Stimulated activated CD8-positive, alpha-beta memory T cell treated with anti-CD3 and anti-CD28 coated beads, Interleukin-2, amount 100 ng/mL, for 1 hour (primary cell): Measurements from ENCODE around the gene BRSK1.

Experiments
- DNase-seq, 2 donors: peaks; one replicate each; pipeline ENCODE4 v3.0.0-alpha.2; 2020; ENCODE audit warnings: low read depth in 2 of 2

The BRSK1 gene

DNA sequence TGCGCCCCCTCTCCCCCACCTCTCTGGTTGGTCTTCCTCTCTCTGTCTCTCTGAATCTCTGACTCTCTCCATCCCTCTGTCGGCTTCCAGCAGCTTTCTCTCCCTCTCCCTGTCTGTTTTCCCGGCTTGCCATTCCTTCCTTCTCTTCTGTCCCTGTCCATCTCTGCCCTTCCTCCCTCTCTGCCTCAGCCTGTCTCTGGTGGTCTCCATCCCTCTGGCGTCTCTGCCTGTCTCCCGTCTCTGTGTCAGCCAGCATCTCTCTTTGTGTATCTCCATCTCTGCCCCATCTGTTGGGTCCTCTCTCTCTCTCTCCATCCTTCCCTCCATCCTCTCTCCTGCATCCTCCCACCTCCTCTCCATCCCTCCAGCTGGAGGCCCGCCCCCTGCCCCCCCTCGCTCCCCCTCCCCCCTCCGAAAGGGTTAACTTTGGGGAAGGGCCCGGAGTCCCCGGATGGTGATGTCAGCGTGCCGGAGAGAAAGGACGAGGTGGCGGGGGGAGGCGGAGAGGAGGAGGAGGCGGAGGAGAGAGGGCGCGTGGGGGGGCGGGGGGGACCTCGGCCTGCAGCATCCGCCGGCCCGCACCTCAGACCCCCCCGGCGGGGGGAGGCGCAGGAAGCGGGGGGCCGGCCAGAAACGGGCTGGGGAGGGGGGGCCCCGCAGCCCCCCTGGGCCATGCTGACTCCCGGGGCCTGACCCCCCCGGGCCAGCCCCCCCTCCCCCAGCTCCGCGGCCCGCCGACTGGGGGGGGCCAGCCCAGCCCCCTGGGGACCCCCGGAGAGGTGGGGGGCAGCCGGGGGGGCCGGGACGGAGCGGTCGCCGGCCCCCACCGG, at the start of gene BRSK1:
TSS of gene BRSK1 (plus strand) at position 450 of the 830 bp plus-strand sequence. CDS start 446 bp downstream, outside the sequence.
- no peak for DNase-seq

DNA sequence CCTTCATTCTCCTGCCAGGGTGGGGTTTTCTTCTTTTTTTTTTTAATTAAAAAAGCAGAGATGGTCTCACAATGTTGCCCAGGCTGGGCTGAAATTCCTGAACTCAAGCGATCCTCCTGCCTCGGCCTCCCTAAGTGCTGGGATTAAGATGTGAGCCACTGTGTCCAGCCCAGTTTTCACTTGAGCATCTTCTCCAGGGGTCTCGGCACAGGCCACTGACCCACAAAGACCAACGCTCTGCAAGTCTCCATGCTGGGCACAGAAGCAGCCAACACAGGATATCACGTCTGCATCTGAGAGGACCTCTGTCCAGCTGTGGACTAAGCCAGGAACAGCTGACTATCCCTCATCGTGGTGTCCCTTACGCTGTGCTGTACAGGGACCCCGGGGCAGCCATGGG, 45.8 kb upstream of the BRSK1 start:
- DNase-seq: no peak

DNA sequence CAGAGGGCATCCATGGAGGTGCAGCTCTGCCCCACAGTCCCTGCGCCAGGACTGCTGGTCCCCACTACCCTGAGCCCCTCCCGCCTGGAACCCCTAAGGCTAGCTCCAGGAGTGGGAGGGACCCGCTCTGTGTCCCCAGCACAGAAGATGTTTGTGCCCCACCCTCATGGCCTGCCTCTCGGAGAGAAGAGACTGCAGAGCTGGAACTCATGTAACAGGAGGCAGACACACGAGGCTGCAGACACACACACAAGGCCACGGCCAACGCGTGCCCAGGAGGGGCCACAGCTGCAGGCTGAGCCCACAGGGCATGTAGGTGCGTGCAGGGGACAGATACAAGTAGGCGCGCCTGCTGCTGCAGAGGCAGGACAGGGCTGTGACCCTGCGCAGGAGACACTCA, 44.8 kb upstream of the BRSK1 start:
- DNase-seq: no peak

DNA sequence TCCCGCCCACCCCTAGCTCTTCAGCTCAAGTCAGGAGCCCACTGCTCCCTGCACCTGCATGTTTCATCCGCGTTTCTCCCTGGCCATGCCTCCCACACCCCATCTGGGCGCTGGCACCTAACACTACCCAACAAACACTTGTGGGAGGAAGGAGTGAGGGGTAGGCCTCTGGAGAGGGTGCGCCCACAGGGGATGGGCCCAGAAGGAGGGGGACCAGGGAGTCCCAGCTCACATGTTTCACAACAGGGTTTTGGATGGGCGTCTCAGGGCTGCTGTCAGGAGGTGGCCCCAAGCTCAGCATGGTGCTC, 43.1 kb upstream of the BRSK1 start:
- DNase-seq: no peak

DNA sequence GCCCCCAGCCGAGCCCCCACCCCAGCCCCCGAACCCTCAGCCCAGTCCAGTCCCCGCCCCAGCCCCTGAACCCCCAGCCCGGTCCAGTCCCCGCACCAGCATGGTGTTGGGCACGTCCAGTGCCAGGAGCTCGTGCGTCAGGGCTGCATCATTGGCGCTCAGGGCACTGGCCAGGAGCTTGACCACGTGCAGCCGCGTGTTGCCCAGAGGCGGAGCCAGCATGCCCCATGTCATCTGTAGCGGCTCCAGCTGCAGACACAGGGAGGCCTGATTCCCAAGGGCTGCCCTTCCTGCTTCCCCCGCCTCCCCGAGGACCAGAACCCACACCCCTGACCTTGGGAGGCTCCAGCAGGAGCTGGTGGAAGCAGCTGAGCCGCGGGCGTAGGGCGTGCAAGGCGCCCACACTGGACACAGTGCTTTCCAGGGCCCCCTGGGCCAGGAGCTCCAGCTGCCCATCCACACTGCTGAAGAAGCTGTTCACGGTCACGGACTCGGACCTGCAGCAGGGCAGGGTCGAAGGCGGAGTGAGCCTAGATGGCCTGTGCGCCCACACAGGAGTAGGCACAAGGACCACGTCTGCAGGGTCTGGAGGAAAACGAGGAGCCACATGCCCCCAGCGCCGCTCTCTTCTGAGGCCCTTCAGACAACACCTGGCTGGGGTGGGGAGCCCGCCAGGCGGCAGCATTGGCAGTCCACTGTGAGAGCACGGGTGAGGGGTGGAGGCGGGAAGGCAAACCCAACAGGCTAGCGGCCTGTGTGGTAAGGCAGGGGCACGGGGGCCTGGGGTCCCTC, 42.5 kb upstream of the BRSK1 start:
- no peak for DNase-seq

DNA sequence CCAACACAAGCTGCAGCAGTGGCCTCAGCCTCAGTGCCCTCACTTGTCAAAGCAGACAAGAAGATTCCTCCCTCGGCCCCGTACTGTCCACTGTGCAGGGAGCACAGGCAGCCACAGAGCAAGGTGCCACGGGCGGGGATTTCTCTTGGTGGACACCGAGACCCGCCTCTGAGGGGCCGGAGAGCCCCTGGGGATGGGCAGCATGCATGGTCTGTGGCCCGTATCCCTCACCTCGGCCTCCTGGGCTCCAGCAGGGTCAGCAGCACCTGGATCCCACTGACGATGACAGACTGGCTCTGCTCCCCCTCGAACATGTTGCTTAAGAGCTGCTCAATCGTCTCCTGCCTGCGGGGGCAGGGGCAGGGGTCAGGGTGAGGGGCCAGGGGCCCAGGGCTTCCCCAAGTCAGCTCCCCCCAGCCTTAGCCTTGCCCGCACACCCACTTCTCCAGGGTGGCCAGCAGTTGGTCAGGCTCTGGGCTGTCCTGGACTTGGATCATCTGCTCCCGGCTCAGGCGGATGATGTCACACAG, 41.8 kb upstream of the BRSK1 start:
- DNase-seq: no peak

DNA sequence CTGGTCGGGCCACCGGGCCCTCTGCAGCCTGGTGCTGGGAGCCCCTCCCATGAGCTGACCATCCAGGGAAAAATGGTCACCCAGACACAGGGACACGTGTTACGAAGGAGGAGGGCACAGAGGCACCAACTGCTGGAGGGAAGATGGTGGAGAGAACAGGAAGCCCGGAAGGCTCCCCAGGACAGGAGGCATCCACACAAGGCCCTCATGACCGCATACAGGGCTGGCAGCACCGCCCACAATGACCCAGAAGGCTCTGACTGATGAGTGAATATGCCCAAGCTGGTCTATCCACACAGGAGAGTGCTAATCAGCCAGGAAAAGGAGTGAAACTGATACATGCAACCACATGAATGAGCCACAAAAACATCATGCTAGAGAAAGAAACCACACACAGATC, 41.3 kb upstream of the BRSK1 start:
- no peak for DNase-seq

DNA sequence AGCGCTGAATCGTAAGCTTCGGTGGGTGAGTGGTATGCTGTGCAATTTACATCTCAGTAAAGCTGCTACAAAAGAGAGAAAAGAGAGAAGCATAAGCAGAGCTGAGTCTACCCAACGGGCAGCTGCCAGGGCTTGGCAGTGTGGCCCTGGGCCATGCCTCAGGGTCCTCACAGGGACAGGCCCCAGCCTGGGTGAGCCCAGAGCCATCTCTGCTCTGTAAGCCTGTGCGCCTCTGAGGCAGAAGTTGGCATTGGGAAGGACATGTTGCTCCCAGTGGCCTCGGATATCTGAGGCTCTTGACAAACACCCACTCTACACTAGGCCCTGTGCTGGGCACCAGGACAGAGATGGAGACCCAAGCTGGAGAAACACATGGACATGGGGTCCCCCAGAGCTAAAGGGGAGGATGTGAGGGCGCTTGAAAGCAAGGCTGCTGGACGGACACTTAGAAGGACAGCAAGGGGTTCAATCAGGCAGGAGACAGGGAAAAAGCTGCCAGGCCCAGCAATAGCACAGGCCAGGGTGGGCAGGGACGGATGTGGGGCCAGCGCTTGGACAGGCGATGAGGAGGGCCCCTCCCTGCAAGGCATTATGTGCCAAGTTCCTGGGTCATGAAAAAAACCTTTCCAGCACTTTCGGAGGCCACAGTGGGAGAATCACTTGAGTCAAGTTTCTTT, 39.7 kb upstream of the BRSK1 start:
- DNase-seq: no peak

DNA sequence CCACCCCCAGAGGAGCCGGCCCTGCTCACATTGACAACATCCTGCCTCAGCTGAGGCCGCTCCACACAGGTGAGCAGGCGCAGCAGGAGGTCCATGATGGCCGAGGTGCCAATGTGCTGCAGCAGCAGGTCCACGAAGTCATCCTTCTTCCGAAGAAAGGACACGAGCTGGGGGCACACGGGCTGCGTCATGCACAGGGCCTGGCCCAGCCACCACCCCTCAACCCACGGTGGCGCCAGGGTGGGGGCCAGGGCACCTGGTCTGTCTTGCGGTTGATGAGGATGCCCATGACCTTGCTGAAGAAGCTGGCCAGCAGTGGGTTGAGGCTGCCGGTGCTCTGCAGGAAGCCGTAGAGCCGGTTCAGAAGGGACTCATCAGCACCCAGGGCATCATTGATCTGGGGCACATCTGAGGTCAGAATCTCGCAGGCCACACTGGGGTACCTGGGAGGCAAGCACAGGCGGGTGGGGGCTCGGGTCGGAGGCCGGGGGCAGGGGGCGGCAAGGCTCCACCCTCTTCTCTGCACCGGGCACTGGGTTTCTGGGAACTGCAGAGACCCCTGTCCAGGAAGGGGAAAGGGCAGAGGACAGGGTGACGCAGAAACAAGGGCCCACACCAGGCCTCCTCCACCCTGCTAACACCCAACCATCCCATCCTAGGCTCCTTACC, 38.4 kb upstream of the BRSK1 start:
- DNase-seq: no peak

DNA sequence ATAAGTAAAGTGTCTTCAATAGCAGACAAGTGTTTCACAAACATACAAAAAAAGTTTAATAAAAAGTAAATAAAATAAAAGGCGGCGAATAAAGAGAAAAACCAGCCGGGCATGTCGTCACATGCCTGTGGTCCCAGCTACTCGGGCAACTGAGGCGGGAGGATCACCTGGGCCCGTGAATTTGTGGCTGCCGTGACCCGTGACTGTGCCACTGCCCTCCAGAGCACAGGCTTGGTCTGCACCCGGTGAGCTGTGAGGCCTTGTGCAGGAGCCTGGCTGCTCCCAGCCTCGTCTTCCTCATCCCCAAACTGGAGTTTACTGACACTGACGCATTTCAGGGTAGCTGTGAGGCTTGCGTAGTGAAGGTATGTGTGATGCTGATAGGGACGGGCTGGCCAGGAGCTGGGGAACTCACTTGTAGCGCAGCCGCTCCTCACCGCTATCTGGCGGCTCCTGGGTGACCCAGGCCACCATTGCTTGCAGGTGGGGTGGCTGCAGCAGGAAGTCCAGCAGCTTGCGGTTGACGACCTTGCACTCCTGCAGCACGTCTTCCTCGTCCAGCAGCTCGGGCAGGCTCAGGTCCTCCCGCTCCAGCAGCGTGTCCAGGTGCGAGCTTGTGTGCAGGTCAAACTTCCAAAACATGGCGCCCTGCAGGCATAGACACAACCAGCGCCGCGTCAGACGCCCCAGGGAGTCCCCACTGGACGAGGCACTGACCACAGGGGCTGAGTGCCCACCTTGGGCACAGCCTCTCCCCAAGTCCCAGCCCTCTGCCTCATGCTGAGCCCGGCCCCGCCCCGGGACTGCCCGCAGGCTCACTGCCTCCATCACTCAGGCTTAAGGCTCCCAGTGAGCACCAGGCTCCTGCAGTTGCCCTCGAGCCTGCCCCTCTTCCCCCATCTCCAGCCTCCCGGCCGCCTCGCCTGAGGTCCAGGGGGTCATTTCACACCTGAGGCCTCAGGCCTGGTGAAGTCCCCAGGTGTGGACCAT, 37.0 kb upstream of the BRSK1 start:
- DNase-seq: no peak

DNA sequence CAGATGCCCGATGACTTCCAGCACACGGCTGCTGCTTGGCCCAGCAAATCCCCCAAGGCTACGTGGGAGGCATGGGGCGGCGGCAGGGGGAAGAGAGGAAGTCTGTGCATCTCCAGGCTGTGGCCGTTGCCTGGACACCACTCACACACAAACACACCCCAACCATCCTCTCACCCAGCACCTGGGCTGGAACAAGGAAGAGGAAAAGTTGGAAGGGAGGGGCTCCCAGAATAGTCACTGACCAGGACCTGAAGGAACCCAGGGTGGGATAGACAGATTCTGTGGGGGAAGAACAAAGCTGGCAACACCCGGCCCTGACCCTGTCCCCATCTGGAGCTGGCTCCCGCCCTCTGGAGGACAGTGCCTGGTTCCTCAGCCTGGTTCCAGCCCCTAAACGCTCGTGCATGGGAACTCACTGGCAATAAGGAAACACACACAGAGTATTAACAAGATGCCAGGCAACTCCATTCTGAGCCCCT, 36.1 kb upstream of the BRSK1 start:
- DNase-seq: no peak

DNA sequence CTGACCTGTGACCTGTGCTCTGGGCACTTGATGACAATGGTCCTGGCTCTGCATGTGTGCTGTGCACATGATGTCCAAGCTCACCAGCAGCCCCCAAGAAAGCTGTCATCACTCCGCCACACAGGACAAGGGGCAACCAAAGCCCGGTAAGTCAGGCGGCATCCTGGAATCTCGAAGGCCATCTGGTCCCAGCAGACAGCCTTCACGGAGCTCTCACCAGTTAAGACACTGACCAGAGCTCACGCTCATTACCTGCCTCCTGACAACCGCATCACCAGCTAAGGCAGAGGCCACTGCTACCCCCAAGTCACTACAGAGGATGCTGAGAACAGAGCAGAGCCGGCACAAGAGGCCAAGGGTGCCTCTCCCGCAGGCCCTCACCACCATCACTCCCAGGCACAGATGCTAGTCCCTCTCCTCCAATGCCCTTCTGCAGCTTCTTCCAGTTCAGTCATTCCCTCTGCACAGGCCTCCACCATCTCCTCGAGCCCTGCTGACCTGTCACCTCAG, 35.6 kb upstream of the BRSK1 start:
- DNase-seq: no peak

DNA sequence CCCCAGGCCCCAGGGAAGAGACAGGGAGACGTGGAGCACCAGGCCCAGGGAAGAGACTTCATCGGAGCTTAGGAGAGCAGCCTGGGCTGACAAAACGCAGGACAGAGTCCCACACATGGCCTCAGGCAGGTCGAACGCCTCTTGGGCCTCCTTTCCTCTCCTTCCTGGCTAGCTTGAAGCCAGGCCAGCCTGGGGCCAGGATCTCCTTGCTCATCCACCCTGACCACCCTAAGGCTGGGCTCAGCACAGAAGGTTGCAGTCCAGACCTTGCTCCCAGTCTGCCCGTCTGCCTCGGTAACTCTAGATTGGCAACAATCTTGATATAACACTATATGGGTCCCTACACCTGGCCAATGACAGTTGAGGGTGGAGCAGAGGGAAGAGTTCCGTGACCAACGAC, 35.1 kb upstream of the BRSK1 start:
- DNase-seq: no peak

DNA sequence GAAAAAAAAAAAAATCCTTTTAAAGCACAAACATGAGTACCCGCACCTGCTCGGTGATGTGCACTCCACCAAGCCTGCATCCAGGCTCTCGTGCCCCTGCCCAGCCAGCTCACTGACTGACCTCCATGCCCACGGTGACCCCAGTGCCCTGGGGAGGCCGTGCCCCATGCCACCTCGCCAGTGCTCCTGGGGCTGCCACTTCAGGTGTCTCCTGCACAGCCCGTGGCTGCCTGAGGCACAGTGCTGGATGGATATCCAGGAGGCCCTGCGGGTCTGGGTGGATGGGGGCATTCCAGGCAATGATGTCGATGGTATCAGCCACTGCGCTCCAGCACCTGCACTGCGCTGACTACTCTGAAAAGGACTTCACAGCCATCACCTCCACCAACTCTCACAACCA, 34.0 kb upstream of the BRSK1 start:
- no peak for DNase-seq

DNA sequence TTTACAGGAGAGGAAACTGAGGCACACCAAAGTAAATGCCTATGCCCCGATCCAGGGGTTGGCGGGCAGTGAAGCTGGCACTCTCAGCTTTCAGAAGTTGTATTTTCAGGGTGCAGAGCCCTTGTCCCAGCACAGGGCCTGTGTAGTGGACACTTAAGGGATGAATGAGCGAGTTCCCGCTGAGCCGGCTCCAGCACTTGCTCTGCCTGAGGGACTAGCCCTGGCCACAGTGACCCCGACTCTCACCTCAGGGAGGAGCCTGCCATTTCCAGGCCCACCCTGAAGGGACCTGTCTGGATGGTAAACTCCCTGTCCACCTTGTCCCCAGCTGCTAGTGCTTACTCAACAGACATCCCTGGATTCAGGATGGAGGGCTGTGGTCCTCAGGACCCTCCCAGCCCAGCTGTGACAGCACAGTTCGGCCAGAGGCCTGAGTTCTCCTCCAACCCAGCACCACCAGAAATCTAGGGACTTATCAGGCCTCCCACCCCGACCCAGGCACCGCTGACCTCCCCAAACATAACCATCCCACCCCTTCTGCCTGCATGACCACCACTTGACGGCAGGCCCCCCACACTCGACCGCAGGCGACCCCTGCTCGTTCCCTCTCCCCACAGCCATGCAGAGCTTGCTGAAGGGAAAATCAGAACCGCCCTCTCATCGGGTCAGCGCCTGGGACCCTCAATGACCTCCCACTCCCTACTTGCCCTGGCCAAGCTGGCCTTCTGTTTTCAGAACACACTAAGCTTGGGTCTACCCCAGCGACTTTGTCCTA, 33.3 kb upstream of the BRSK1 start:
- no peak for DNase-seq

DNA sequence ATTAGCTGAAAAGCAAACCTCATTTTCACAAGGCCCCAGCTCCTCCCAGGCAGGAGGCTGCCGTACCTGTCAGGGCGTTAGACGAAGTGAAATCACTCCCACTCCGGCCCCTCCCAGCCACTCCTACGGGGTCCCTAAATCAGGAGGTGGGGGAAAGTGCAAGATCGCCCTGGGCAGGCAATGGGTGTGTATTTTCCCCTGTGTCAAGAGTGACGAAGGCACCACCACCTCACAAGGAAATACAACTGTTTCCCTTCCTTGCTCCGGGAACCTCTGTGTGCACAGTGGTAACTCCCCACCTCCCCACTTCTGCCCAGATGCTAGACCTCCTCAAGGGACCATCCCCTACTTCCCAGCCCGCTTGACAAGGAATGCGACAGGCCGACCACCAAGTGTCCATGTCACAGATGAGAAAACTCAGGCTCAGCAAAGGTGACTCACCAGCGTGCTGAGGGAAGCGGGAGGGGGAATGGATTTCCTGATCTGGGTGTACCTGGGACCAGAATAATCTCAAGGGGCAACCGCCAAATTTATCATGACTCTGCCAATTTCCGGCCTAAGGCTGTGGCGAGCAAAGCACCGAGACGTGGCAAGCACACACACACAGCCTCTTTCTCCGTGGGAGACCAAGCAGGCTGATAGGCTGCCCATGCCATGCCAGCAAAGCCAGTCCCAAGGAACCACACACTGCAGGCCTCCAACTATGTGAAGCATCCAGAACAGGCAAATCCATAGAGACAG, 32.3 kb upstream of the BRSK1 start:
- DNase-seq: no peak

DNA sequence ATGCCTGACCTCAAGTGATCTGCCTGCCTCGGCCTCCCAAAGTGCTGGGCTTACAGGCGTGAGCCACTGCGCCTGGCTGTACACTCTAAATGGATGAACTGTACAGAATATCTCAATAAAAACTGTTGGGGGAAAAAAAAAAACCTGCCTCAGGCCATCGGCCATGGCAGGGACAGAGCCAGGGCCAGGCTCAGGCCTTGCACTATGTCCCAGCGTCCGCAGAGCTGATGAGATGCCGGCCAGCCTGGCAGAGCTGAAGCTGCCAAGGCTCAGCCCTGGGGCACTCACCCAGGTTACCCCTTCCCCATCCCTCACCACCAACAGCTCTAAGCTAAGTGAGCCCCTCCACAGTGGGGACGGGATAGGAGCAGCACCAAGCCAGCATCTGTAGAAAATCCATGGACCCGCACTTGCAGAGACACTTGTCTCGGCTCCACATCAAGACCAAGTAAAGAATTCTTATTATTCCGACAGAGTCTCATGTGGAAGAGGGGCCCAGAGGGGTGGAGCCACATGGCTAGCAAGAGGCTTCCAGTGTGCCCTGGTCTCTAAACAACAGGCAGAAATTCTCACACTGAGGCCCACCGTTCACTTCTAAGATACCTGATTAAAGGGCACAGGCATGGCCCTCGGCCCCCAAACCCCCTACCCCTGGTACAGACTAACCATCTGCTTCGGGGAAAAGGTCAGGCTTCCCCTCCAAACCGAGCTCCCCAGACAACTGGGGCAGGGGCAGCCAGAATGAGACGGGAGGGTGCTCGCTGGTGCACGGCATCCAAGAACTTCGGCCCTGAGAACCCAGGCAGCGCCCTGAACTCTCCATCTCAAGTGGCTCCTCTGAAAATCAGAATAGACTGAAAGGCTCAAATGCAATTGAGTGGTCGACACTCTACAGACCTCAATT, 30.8 kb upstream of the BRSK1 start:
- no peak for DNase-seq
